Small intestine (tissue), 7 donors: ENCODE results near the gene SF3B6. TPM values are rescaled to one million over a fixed set of nuclear protein-coding genes. Genes with fewer than 3 reads are reported as not detected.
"Not testable (repeated sequence)": the region's sequence is repeated elsewhere in the genome, so short reads cannot be mapped to it uniquely, and the experiment has no call there.

Source experiments
- DNase-seq, 2 donors: peaks; one replicate each; pipeline versions ENCODE4 v3.0.0 to v3.0.0-alpha.2; 2013
- FAIRE-seq: peaks from 2 replicates; lab custom pipeline; 2012; peaks lifted over from hg19 to GRCh38; lab: Jason Lieb, UNC
- H3K27ac ChIP-seq, 3 donors: one replicate each; pipeline ENCODE4 v1.5.1; 2013; ENCODE audit warnings: low read length in 2 of 3, mild to moderate bottlenecking in 2 of 3, control low read depth in 1 of 3, inconsistent platforms in 1 of 3, low read depth in 1 of 3, moderate library complexity in 1 of 3
- H3K27me3 ChIP-seq, 3 donors: one replicate each; pipeline ENCODE4 v1.6.1; 2013; ENCODE audit warnings: low read length in 3 of 3, inconsistent platforms in 1 of 3; ENCODE audit not compliant: control insufficient read depth in 3 of 3, insufficient read depth in 3 of 3
- H3K36me3 ChIP-seq, 3 donors: one replicate each; pipeline ENCODE4 v1.6.1; 2013; ENCODE audit warnings: low read length in 3 of 3, inconsistent platforms in 1 of 3, low read depth in 1 of 3, mild to moderate bottlenecking in 1 of 3, moderate library complexity in 1 of 3; ENCODE audit not compliant: control insufficient read depth in 3 of 3, insufficient read depth in 2 of 3
- H3K4me1 ChIP-seq, 3 donors: one replicate each; pipeline ENCODE4 v1.6.1; 2013; ENCODE audit warnings: low read length in 2 of 3, inconsistent platforms in 1 of 3, low read depth in 1 of 3, mild to moderate bottlenecking in 1 of 3, moderate library complexity in 1 of 3; ENCODE audit not compliant: control insufficient read depth in 3 of 3, insufficient read depth in 2 of 3
- H3K4me3 ChIP-seq, 3 donors: one replicate each; pipeline ENCODE4 v1.5.1; 2013; ENCODE audit warnings: low read length in 3 of 3, control low read depth in 1 of 3, inconsistent platforms in 1 of 3, low read depth in 1 of 3, mild to moderate bottlenecking in 1 of 3, moderate library complexity in 1 of 3
- H3K9me3 ChIP-seq, 2 donors: one replicate each; pipeline ENCODE4 v1.6.1; 2013; ENCODE audit warnings: low read depth in 1 of 2, low read length in 1 of 2; ENCODE audit not compliant: control insufficient read depth in 2 of 2, insufficient read depth in 1 of 2
- WGBS, 3 donors: extraction: QIAGEN DNeasy Blood & Tissue Kit; methylation state at CpG; one replicate each; pipeline ENCODE4 v1.1.7; 2013; 5-methylcytosine and 5-hydroxymethylcytosine counted together
- polyA plus RNA-seq, 4 donors: library from polyadenylated mRNA; stranded (reverse) in 3 of 4; unstranded in 1 of 4; fragments of 200-250 nt in 3 of 4; fragments of 120-200 nt in 1 of 4; gene quantifications; one replicate each; pipeline versions ENCODE4 v1.2.1 to v1.2.3, GENCODE V29; 2013
- donor health status: healthy with polysubstance abuse.
- donor health status: control.
- donor health status: control.
- donor health status: Bipolar disorder and iron deficiency.
- donor health status: healthy.

The SF3B6 gene
- polyA plus RNA-seq, 4 donors = 114 to 260 (median 210) TPM

DNA sequence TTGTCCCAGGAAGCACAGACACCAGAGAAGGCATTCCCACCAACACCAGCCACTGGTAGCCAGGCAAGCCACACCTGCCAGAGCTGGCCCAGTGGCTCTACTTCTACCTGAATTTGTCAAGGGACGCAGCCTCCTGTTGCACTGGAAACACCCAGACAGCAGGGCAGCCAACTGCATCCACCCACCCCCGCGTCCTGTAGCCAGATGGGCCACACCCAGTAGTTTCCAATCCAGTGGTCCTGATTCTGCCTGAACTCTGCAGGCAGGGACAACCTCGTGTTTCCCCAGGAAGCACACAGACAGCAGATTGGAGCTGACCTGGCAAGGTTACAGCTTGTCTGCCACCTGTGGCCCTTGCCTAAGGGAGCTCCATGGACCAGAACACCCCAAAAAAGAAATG, 28.8 kb upstream of the SF3B6 start:
- Histone ChIP-seq H3K27me3 (no peaks in the 10 kb centered on the region), H3K9me3 (peaks cover 0 to 18% of the 10 kb centered on the region in 2 donors), H3K27ac (no peak overlapping the region), H3K4me3 (no peak overlapping the region), H3K36me3 (peaks cover 0 to 5% (median 0%) of the 10 kb centered on the region in 3 donors), H3K4me1 (no peaks in the 10 kb centered on the region)
- FAIRE-seq = no peak
- DNase-seq = no peak
- 58 to 79% (median 61%) methylated on average over 4 of the region's 4 CpGs for WGBS, 3 donors

- Histone ChIP-seq H3K9me3 (peaks cover 0 to 18% of the 10 kb centered on the region in 2 donors), H3K27ac (no peak overlapping the region), H3K4me3 (no peak overlapping the region), H3K27me3 (no peaks in the 10 kb centered on the region), H3K36me3 (peaks cover 0 to 5% (median 0%) of the 10 kb centered on the region in 3 donors), H3K4me1 (no peaks in the 10 kb centered on the region)
- no peak for DNase-seq
- FAIRE-seq = no peak
- WGBS, 3 donors = 91 to 97% (median 92%) methylated on average over 8 of the region's 8 CpGs
These were observed 28.1 kb upstream of the SF3B6 start for GRCh38 chr2:24104110-24104650.

- Histone ChIP-seq H3K4me3 (no peak overlapping the region), H3K36me3 (peaks cover 0 to 5% (median 0%) of the 10 kb centered on the region in 3 donors), H3K27me3 (no peaks in the 10 kb centered on the region), H3K4me1 (no peaks in the 10 kb centered on the region), H3K9me3 (peaks cover 0 to 14% of the 10 kb centered on the region in 2 donors), H3K27ac (no peak overlapping the region)
- DNase-seq = no peak
- 80 to 94% (median 92%) methylated on average over 1 of the region's 1 CpG for WGBS, 3 donors
- no peak for FAIRE-seq
These were observed 26.6 kb upstream of the SF3B6 start for GRCh38 chr2:24102677-24103076.

DNA sequence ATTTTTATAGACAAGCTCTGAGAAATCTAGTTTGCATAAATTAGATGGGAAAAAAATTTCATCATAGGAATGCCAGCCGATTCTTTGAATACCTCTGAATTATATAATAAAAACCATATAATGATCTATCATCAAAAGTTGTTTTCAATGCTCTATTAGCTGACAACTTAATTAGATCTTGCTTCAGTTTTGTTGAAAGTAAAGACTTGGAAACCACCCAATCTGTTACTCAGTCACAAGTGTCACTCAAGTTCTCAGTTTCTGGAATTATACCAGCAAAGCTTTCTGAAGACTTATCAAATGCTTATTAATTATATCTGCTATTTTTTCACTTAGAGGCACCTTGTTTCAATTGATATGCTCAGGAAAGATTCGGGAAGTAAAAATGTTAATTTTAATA, 25.9 kb upstream of the SF3B6 start:
- Histone ChIP-seq H3K4me1 (no peaks in the 10 kb centered on the region), H3K4me3 (no peak overlapping the region), H3K27me3 (no peaks in the 10 kb centered on the region), H3K27ac (no peak overlapping the region), H3K36me3 (peaks cover 0 to 5% (median 0%) of the 10 kb centered on the region in 3 donors), H3K9me3 (peaks cover 0 to 14% of the 10 kb centered on the region in 2 donors)
- 68 to 82% (median 72%) methylated on average over 2 of the region's 2 CpGs for WGBS, 3 donors
- no peak for DNase-seq
- FAIRE-seq = no peak

GRCh38 chr2:24100732-24101131, 24.6 kb upstream of the SF3B6 start:
- not testable (repeated sequence) for FAIRE-seq, H3K36me3 ChIP-seq, H3K27me3 ChIP-seq, H3K27ac ChIP-seq, H3K4me3 ChIP-seq, H3K4me1 ChIP-seq, H3K9me3 ChIP-seq, DNase-seq
- 87 to 97% (median 89%) methylated on average over 2 of the region's 2 CpGs for WGBS, 3 donors

DNA sequence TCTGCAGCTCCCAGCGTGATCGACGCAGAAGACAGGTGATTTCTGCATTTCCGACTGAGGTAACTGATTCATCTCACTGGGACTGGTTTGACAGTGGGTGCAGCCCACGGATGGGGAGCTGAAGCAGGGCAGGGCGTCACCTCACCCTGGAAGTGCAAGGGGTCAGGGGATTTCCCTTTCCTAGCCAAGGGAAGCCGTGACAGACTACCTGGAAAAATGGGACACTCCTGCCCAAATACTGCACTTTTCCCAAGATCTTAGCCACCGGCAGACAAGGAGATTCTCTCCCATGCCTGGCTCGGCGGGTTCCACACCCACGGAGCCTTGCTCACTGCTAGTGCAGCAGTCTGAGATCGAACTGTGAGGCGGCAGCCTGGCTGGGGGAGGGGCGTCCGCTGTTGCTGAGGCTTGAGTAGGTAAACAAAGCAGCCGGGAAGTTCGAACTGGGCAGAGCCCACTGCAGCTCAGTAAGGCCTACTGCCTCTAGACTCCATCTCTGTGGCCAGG, 19.1 kb upstream of the SF3B6 start:
- not testable (repeated sequence) for H3K9me3 ChIP-seq, DNase-seq, H3K27ac ChIP-seq, H3K4me1 ChIP-seq, H3K4me3 ChIP-seq, FAIRE-seq, H3K27me3 ChIP-seq, H3K36me3 ChIP-seq
- WGBS, 3 donors = 70 to 88% (median 85%) methylated on average over 17 of the region's 17 CpGs

- DNase-seq, H3K27me3 ChIP-seq, FAIRE-seq, H3K9me3 ChIP-seq, H3K27ac ChIP-seq, H3K4me1 ChIP-seq, H3K4me3 ChIP-seq, H3K36me3 ChIP-seq: not testable (repeated sequence)
- WGBS, 3 donors = 96 to 99% (median 98%) methylated on average over 5 of the region's 5 CpGs
These were observed 17.1 kb upstream of the SF3B6 start for GRCh38 chr2:24093270-24093669.

- H3K27me3 ChIP-seq = no peaks in the 10 kb centered on the region
- 58 to 73% (median 66%) methylated on average over 2 of the region's 2 CpGs for WGBS, 3 donors
- H3K9me3 ChIP-seq = no peaks in the 10 kb centered on the region
- peaks cover 0 to 10% (median 0%) of the 10 kb centered on the region in 3 donors for H3K36me3 ChIP-seq
- FAIRE-seq (no peak), DNase-seq (no peak)
- no peak overlapping the region for H3K4me3 ChIP-seq
- no peak overlapping the region for H3K27ac ChIP-seq
- H3K4me1 ChIP-seq = peaks cover 0 to 6% (median 0%) of the 10 kb centered on the region in 3 donors
These were observed 12.8 kb upstream of the SF3B6 start for GRCh38 chr2:24088821-24089359.
